Erythroblast (primary cell): Measurements from ENCODE around the gene AK8.

Experiments
- DNase-seq, 2 experiments: peaks; one replicate each; lab custom pipeline; 2025; lab: John Stamatoyannopoulos, UW
- GATA1 ChIP-seq: IDR thresholded peaks from 2 replicates; pipeline ENCODE4 v1.6.1; 2011; ENCODE audit warnings: low read depth, mild to moderate bottlenecking, control low read depth, low read length, moderate library complexity
- POLR2A ChIP-seq: IDR thresholded peaks from 2 replicates; pipeline ENCODE4 v1.6.1; 2011; ENCODE audit warnings: mild to moderate bottlenecking, low read length

The AK8 gene

GRCh38 chr9:132797861-132798659 lies 80.0 kb downstream of the AK8 start:
- DNase-seq = peak; percentile 25 to 36
- TF ChIP-seq POLR2A = no peak
- TF ChIP-seq GATA1 = no peak

- no peak for DNase-seq
- TF ChIP-seq POLR2A (no peak), GATA1 (no peak)
These were observed 82.4 kb downstream of the AK8 start for GRCh38 chr9:132795511-132796303.

- DNase-seq = peak; percentile 43 to 47
- TF ChIP-seq GATA1 = no peak
- no peak for TF ChIP-seq POLR2A
These were observed 83.2 kb downstream of the AK8 start for GRCh38 chr9:132794730-132795380.

- TF ChIP-seq POLR2A (no peak), GATA1 (no peak)
These were observed 84.2 kb downstream of the AK8 start for GRCh38 chr9:132793606-132794580.

GRCh38 chr9:132792547-132792946 lies 85.5 kb downstream of the AK8 start:
- no peak for DNase-seq
- TF ChIP-seq GATA1 (no peak), POLR2A (no peak)

More at GRCh38 chr9:132793606-132794580, 84.2 kb downstream of the AK8 start:
- no peak for DNase-seq

- TF ChIP-seq GATA1 = no peak
- TF ChIP-seq POLR2A = no peak
- no peak for DNase-seq
These were observed 86.3 kb downstream of the AK8 start for GRCh38 chr9:132791699-132792240.

- DNase-seq = no peak
- no peak for TF ChIP-seq POLR2A
- no peak for TF ChIP-seq GATA1
These were observed 88.4 kb downstream of the AK8 start for GRCh38 chr9:132789719-132790118.

GRCh38 chr9:132788378-132788777 lies 89.7 kb downstream of the AK8 start:
- DNase-seq = no peak
- TF ChIP-seq GATA1 (no peak), POLR2A (no peak)

- no peak for DNase-seq
- TF ChIP-seq POLR2A (no peak), GATA1 (no peak)
These were observed 90.3 kb downstream of the AK8 start for GRCh38 chr9:132787748-132788159.

- no peak for DNase-seq
- TF ChIP-seq POLR2A (no peak), GATA1 (no peak)
These were observed 93.7 kb downstream of the AK8 start for GRCh38 chr9:132784286-132784830.

- TF ChIP-seq GATA1 (no peak), POLR2A (no peak)
- no peak for DNase-seq
These were observed 95.1 kb downstream of the AK8 start for GRCh38 chr9:132783006-132783405.

GRCh38 chr9:132782037-132782436 lies 96.0 kb downstream of the AK8 start:
- DNase-seq = no peak
- TF ChIP-seq POLR2A (no peak), GATA1 (no peak)
